ENCODE results near the gene PIANP.

- TF ChIP-seq CTCF (IDR thresholded peaks at IDR 0.05) (no peak), EZH2 (IDR thresholded peaks at IDR 0.05; ENCODE audit: borderline replicate concordance, insufficient read depth, low read depth, low read length, poor library complexity, severe bottlenecking) (no peak)
Observed at GRCh38 chr12:6716874-6717437, 16.3 kb upstream of the PIANP start.

Data from B cell (primary cell).